ENCODE results near the gene MYL7. TPM values are rescaled to one million over a fixed set of nuclear protein-coding genes. Genes with fewer than 3 reads are reported as not detected.

The MYL7 gene
- total and polyA plus RNA-seq, 2 of the 13 experiments (the other 11 are each of a cell fraction or from before 2014, with no cell fraction given): 1.8 TPM; not detected in 1

DNA sequence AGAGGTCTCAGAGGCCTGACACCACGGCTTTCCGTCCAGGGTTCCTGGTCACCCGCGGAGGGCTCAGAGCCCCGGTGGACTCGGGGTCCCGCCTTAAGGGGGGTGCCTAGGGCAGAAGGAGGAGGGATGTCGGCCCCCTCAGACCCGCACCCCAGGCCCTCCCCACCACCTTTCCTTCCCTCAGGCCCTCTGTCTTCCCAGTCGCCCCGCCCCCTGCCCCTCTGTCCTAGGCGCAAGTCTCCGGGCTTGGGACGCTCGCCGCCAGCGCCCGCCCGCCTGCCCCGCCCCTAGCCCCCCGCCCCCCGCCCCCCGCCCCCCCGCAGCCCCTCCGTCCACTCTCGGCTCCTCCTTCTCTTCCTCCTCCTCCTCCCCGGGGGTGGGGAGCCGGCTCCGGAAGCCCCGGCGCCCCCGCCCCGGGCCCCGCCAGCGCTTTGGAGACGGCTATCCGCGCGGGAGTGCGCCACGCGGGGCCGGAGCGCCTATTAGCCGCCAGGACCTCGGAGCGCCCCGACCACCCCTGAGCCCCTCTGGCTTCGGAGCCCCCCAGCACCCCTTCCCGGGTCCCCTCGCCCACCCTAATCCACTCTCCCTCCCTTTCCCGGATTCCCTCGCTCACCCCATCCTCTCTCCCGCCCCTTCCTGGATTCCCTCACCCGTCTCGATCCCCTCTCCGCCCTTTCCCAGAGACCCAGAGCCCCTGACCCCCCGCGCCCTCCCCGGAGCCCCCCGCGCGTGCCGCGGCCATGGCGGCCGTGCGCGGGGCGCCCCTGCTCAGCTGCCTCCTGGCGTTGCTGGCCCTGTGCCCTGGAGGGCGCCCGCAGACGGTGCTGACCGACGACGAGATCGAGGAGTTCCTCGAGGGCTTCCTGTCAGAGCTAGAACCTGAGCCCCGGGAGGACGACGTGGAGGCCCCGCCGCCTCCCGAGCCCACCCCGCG, 36.9 kb downstream of the MYL7 start, which contains the start of gene AEBP1 (continued):
- TF ChIP-seq, protein P1, sequence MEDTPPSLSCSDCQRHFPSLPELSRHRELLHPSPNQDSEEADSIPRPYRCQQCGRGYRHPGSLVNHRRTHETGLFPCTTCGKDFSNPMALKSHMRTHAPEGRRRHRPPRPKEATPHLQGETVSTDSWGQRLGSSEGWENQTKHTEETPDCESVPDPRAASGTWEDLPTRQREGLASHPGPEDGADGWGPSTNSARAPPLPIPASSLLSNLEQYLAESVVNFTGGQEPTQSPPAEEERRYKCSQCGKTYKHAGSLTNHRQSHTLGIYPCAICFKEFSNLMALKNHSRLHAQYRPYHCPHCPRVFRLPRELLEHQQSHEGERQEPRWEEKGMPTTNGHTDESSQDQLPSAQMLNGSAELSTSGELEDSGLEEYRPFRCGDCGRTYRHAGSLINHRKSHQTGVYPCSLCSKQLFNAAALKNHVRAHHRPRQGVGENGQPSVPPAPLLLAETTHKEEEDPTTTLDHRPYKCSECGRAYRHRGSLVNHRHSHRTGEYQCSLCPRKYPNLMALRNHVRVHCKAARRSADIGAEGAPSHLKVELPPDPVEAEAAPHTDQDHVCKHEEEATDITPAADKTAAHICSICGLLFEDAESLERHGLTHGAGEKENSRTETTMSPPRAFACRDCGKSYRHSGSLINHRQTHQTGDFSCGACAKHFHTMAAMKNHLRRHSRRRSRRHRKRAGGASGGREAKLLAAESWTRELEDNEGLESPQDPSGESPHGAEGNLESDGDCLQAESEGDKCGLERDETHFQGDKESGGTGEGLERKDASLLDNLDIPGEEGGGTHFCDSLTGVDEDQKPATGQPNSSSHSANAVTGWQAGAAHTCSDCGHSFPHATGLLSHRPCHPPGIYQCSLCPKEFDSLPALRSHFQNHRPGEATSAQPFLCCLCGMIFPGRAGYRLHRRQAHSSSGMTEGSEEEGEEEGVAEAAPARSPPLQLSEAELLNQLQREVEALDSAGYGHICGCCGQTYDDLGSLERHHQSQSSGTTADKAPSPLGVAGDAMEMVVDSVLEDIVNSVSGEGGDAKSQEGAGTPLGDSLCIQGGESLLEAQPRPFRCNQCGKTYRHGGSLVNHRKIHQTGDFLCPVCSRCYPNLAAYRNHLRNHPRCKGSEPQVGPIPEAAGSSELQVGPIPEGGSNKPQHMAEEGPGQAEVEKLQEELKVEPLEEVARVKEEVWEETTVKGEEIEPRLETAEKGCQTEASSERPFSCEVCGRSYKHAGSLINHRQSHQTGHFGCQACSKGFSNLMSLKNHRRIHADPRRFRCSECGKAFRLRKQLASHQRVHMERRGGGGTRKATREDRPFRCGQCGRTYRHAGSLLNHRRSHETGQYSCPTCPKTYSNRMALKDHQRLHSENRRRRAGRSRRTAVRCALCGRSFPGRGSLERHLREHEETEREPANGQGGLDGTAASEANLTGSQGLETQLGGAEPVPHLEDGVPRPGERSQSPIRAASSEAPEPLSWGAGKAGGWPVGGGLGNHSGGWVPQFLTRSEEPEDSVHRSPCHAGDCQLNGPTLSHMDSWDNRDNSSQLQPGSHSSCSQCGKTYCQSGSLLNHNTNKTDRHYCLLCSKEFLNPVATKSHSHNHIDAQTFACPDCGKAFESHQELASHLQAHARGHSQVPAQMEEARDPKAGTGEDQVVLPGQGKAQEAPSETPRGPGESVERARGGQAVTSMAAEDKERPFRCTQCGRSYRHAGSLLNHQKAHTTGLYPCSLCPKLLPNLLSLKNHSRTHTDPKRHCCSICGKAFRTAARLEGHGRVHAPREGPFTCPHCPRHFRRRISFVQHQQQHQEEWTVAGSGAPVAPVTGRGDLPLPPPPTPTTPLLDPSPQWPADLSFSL (CRISPR knock-in tag; IDR thresholded peaks at IDR 0.05): no peak
- no peak for TF ChIP-seq MLLT10 (CRISPR knock-in tag; IDR thresholded peaks at IDR 0.05)
- TF ChIP-seq, protein P2, sequence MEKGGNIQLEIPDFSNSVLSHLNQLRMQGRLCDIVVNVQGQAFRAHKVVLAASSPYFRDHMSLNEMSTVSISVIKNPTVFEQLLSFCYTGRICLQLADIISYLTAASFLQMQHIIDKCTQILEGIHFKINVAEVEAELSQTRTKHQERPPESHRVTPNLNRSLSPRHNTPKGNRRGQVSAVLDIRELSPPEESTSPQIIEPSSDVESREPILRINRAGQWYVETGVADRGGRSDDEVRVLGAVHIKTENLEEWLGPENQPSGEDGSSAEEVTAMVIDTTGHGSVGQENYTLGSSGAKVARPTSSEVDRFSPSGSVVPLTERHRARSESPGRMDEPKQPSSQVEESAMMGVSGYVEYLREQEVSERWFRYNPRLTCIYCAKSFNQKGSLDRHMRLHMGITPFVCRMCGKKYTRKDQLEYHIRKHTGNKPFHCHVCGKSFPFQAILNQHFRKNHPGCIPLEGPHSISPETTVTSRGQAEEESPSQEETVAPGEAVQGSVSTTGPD (CRISPR knock-in tag; IDR thresholded peaks at IDR 0.05): no peak
